Parathyroid adenoma (tissue), 2 donors: ENCODE data around the gene ATG9B.

Experiments used
- H2AFZ ChIP-seq: fragments of 300-600 bp; sonication (generic); one replicate; pipeline ENCODE4 v1.7.0; 2017; ENCODE audit warnings: antibody characterized with exemption, mild to moderate bottlenecking
- H3K27ac ChIP-seq: fragments of 300-600 bp; sonication (generic); one replicate; pipeline ENCODE4 v1.7.0; 2017
- H3K27me3 ChIP-seq: fragments of 300-600 bp; sonication (generic); one replicate; pipeline ENCODE4 v1.7.0; 2017; ENCODE audit warnings: low read length; ENCODE audit not compliant: control insufficient read depth, insufficient read depth
- H3K36me3 ChIP-seq: fragments of 300-600 bp; sonication (generic); one replicate; pipeline ENCODE4 v1.7.0; 2017; ENCODE audit warnings: low read length; ENCODE audit not compliant: control insufficient read depth, insufficient read depth
- H3K4me1 ChIP-seq: fragments of 300-600 bp; sonication (generic); one replicate; pipeline ENCODE4 v1.7.0; 2017; ENCODE audit warnings: control low read depth
- H3K4me2 ChIP-seq: fragments of 300-600 bp; sonication (generic); one replicate; pipeline ENCODE4 v1.7.0; 2017; ENCODE audit warnings: low read length
- H3K4me3 ChIP-seq: fragments of 300-600 bp; sonication (generic); one replicate; pipeline ENCODE4 v1.7.0; 2017; ENCODE audit warnings: low read depth, low read length
- H3K79me2 ChIP-seq: fragments of 300-600 bp; sonication (generic); one replicate; pipeline ENCODE4 v1.7.0; 2017; ENCODE audit warnings: control low read depth
- H3K9ac ChIP-seq: fragments of 300-600 bp; sonication (generic); one replicate; pipeline ENCODE4 v1.7.0; 2017; ENCODE audit warnings: mild to moderate bottlenecking
- H3K9me3 ChIP-seq: fragments of 300-600 bp; sonication (generic); one replicate; pipeline ENCODE4 v1.7.0; 2017; ENCODE audit warnings: low read length; ENCODE audit not compliant: control insufficient read depth
- CTCF ChIP-seq: fragments of 300-600 bp; sonication (generic); IDR thresholded peaks from one replicate; pipeline ENCODE4 v1.7.0; 2017; ENCODE audit warnings: antibody characterized with exemption, mild to moderate bottlenecking
- donor health status: primary hyperparathyroidism.

The ATG9B gene

DNA sequence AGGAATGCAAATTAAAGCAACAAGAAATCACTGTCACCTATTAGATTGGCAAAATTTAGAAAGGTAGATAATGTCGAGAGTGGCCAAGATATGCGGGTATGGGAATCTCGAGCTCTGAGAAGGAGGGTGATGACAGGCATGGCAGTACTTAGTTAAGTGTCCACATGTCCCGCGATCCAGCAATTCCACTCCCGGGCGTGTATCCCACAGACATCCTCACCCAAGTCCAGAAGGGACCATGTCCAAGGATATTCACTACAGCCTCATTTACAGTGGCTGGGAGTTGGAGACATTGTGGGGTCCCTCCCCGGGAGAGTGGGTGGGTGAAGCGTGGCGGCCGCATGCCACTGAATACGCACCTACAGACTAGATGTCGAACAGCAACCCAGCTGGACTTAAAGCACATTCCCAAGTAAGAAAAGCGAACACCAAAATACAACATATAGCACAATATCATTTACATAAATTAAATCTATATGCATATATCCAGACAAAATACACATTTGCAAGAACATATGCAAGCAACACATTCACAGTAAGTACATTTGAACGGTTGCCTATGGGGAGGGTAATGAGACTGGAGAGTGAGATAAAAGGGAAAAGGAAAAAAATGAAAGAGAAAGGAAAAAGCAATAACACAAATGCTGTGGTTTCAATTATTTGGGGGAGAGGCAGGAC, 56.1 kb downstream of the ATG9B start:
- Histone ChIP-seq H3K79me2 (peaks cover 28% of the 10 kb centered on the region), H3K36me3 (no peaks in the 10 kb centered on the region), H2AFZ (no peak overlapping the region), H3K4me1 (peaks cover 44% of the 10 kb centered on the region), H3K4me2 (no peak overlapping the region), H3K4me3 (no peak overlapping the region), H3K27me3 (no peaks in the 10 kb centered on the region), H3K9ac (no peak overlapping the region), H3K9me3 (no peaks in the 10 kb centered on the region), H3K27ac (peak overlapping the region; percentile 66)
- no peak for TF ChIP-seq CTCF

- no peak overlapping the region for H3K9ac ChIP-seq
- no peaks in the 10 kb centered on the region for H3K27me3 ChIP-seq
- H3K4me2 ChIP-seq = peak overlapping the region; percentile 36
Measured at GRCh38 chr7:150967349-150967748, 56.9 kb downstream of the ATG9B start.

DNA sequence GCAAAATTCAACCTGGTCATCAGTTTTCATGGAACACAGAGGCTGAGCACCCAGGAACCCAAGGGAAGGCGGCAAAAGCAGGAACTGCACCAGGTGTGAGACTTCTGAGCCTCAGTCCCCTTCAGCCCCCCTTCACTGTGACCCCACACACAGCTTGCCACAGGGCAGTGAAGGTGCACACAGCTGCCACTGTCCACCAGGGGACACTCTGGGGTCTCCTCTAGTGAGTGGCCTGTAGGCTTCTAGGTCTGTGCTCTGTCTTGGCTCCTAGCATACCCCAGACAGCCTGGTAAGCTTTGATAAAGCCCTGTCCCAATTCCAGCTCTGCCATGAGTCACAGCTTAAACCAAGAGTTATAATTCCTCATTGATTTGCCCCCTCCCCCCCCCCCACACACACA, 58.3 kb downstream of the ATG9B start:
- H3K9ac ChIP-seq = no peak overlapping the region
- peak; percentile 70 for TF ChIP-seq CTCF
- no peak overlapping the region for H2AFZ ChIP-seq
- H3K4me1 ChIP-seq = peaks cover 37% of the 10 kb centered on the region
- no peak overlapping the region for H3K4me2 ChIP-seq
- H3K27me3 ChIP-seq = no peaks in the 10 kb centered on the region
- no peak overlapping the region for H3K27ac ChIP-seq
- no peaks in the 10 kb centered on the region for H3K9me3 ChIP-seq
- H3K36me3 ChIP-seq = no peaks in the 10 kb centered on the region
- peaks cover 46% of the 10 kb centered on the region for H3K79me2 ChIP-seq
- no peak overlapping the region for H3K4me3 ChIP-seq

More at GRCh38 chr7:150967349-150967748, 56.9 kb downstream of the ATG9B start:
- TF ChIP-seq CTCF = no peak
- Histone ChIP-seq H2AFZ (no peak overlapping the region), H3K27ac (peak overlapping the region; percentile 66), H3K79me2 (peaks cover 37% of the 10 kb centered on the region), H3K4me3 (no peak overlapping the region), H3K36me3 (no peaks in the 10 kb centered on the region), H3K4me1 (peaks cover 44% of the 10 kb centered on the region), H3K9me3 (no peaks in the 10 kb centered on the region)

- Histone ChIP-seq H3K27ac (no peak overlapping the region), H3K4me1 (peaks cover 37% of the 10 kb centered on the region), H3K79me2 (peaks cover 41% of the 10 kb centered on the region), H3K27me3 (no peaks in the 10 kb centered on the region), H3K36me3 (no peaks in the 10 kb centered on the region), H3K9me3 (no peaks in the 10 kb centered on the region), H2AFZ (no peak overlapping the region), H3K4me3 (no peak overlapping the region), H3K4me2 (no peak overlapping the region), H3K9ac (no peak overlapping the region)
- no peak for TF ChIP-seq CTCF
Measured at GRCh38 chr7:150965273-150965830, 58.9 kb downstream of the ATG9B start.
